Effector memory CD4-positive, alpha-beta T cell (primary cell): ENCODE measurements around the gene LY6G6F.

Experiments used
- DNase-seq, 3 donors: peaks; one replicate each; pipeline ENCODE4 v3.0.0-alpha.2; 2020
- H3K27ac ChIP-seq: 2 replicates; pipeline ENCODE4 v1.7.0; 2013; ENCODE audit warnings: mild to moderate bottlenecking, low read length, moderate library complexity; ENCODE audit not compliant: insufficient read depth, poor library complexity, severe bottlenecking
- H3K27me3 ChIP-seq: replicated peaks from 2 replicates; pipeline ENCODE4 v1.7.0; 2013; ENCODE audit warnings: mild to moderate bottlenecking, low read length; ENCODE audit not compliant: insufficient read depth, control insufficient read depth, poor library complexity, severe bottlenecking
- H3K36me3 ChIP-seq: 2 replicates; pipeline ENCODE4 v1.7.0; 2013; ENCODE audit warnings: mild to moderate bottlenecking, low read length, moderate library complexity; ENCODE audit not compliant: control insufficient read depth, insufficient read depth
- H3K4me1 ChIP-seq: 2 replicates; pipeline ENCODE4 v1.7.0; 2013; ENCODE audit warnings: low read length, mild to moderate bottlenecking; ENCODE audit not compliant: control insufficient read depth, insufficient read depth, poor library complexity, severe bottlenecking
- H3K4me3 ChIP-seq: 2 replicates; pipeline ENCODE4 v1.7.0; 2013; ENCODE audit warnings: low read length, low read depth, mild to moderate bottlenecking; ENCODE audit not compliant: insufficient read depth, poor library complexity, severe bottlenecking
- H3K9me3 ChIP-seq: 2 replicates; pipeline ENCODE4 v1.7.0; 2013; ENCODE audit warnings: mild to moderate bottlenecking, low read length, moderate library complexity; ENCODE audit not compliant: control insufficient read depth

Gene LY6G6F

DNA sequence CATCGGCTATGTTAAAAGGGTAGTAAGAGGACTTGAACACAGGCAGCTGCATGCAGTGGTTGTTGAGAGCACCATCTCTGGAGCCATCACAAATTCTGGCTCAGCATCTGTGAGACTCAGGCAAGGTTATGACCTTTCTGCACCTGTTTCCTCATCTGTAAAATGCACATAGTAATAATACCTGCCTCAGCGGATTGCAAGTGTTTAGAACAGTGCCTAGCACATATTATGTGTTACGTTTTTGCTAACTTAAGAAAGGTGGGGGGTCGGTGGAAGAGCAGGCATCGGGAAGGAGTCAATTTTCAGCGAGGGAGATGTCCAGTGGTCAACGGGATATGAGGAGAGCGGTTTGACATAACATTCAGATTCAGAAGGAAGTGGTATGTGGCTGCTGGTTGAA is 28.7 kb upstream of the LY6G6F start:
- Histone ChIP-seq H3K36me3 (no peaks in the 10 kb centered on the region), H3K27me3 (no peaks in the 10 kb centered on the region), H3K4me1 (peaks cover 10% of the 10 kb centered on the region), H3K27ac (no peak overlapping the region), H3K4me3 (no peak overlapping the region), H3K9me3 (no peaks in the 10 kb centered on the region)
- no peak for DNase-seq

DNA sequence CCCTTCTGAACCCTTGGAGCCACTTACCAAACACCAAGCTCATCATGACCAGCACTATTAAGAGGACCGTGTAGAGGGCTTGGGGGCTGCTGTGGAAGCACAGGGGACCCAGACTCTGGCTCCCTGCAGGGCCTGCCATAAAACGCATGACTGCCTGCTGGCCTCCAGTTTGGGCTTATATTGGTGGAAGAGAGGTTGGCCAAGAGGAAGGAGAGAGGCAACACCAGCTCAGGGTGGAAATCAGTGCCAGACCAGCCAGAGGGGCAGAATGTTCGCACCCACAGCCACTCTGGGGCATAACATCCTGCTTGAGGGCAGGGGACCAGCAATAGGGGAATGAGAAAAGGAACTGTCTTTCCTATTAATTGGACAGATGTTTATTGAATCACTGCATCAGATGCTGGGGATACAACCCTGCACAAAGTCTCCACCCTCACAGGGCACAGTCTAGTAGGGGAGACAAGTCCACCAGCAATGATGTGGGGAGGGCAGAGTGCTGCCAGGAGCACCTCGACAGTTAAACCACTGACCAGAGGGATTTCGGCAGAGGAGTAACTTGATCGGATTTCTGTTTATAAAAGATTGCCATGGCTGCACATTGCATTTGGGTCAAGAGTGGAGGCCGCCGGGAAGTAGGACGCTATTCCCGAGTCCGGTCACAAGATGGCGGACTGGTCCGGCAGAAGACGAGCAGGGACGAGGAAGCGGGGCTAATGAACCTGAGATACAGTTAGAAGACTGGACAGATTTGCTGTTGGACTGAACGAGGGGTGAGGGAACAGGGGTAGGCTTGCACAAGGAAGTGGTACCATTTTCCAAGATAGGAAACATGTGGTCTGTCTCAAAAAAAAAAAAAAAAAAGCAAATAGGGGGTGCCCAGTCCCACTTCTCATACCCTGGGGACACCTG is 26.2 kb upstream of the LY6G6F start, which contains the start of gene LY6G5C:
Gene LY6G5C, minus strand, starts transcription at position 842 of the 909 bp plus-strand sequence. Its CDS starts 694 bp downstream, at position 148.
- peak within 1 kb of the TSS; percentile 77 for H3K4me3 ChIP-seq
- H3K27me3 ChIP-seq = no peaks in the 10 kb centered on the region
- H3K4me1 ChIP-seq = peaks cover 10% of the 10 kb centered on the region
- H3K27ac ChIP-seq = peak within 1 kb of the TSS; percentile 63
- peak; percentile 35 to 48 (median 43) for DNase-seq
- H3K9me3 ChIP-seq = no peaks in the 10 kb centered on the region
- H3K36me3 ChIP-seq = no peaks in the 10 kb centered on the region

DNA sequence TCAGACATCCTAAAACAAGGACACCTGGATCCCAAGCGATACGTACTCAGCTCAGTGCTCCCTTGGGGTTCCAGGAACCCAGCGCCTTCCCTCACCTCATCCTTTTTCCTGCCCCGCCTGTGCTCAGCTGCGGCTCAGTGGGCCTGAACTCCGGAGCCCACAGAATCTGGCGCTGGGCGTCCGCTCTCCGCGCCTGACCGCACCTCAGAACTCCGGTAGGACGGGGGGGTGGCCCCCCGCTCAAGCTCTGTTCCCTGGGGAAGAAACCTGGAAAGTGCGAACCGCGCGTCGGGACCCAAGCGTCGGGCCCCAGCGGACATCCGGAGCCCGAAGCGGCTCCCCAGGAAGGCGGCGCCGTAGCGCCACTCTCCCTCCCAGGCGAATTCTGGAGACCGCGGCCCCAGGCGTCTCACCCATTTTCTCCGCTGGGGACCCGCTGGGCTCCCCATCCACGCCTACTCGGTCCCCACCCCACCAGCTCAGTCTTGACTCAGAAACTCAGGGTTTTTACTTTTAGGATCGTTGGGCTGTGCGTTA is 25.5 kb upstream of the LY6G6F start:
- no peaks in the 10 kb centered on the region for H3K27me3 ChIP-seq
- H3K36me3 ChIP-seq = peaks cover 5% of the 10 kb centered on the region
- peak overlapping the region; percentile 77 for H3K4me3 ChIP-seq
- H3K27ac ChIP-seq = peak overlapping the region; percentile 63
- peaks cover 10% of the 10 kb centered on the region for H3K4me1 ChIP-seq
- DNase-seq = peak in 2 of 3 donors; percentile 19 to 27
- no peaks in the 10 kb centered on the region for H3K9me3 ChIP-seq

DNA sequence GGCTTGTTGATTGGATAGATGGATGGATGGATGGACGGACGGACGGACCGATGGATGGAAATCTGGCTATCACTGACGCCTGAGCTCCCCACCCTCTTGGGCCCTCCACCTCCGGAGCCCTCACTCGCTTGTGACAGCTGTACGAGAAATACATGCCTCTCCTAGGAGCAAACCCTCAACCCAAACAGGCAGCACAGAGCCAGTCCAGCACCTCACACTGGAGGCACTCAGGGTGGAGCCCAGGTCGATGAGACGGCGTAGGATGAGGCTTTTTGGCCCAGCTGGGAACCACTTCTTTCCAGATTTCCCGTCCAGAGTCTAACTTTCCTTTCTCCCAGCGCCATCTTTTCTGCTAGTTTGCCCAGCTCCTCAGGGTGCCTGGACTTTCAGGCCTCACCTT is 23.1 kb upstream of the LY6G6F start:
- DNase-seq = no peak
- Histone ChIP-seq H3K27ac (no peak overlapping the region), H3K27me3 (no peaks in the 10 kb centered on the region), H3K4me3 (no peak overlapping the region), H3K9me3 (no peaks in the 10 kb centered on the region), H3K36me3 (peaks cover 28% of the 10 kb centered on the region), H3K4me1 (peaks cover 10% of the 10 kb centered on the region)

DNA sequence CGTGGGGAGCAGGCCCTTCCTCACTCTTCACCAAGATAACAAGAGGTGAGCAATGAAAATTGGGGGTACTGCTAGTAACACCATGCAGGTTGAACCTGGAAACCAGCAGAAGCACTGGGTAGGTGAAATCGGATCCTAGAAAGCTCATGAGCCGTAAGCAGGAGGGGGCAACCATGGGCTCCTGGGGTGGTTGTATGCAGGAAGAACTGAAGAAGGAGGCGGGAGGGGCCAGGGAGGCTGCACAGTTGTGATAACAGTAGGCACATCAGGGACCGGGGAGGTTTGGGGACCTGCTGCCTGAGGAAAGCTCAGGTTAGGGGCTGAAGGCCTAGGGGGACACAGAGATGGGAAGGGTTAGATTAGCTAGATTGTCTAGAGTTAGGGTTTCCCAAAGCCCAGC is 20.2 kb upstream of the LY6G6F start:
- Histone ChIP-seq H3K4me1 (peaks cover 3% of the 10 kb centered on the region), H3K9me3 (no peaks in the 10 kb centered on the region), H3K36me3 (peaks cover 57% of the 10 kb centered on the region), H3K27me3 (no peaks in the 10 kb centered on the region), H3K4me3 (no peak overlapping the region), H3K27ac (no peak overlapping the region)
- no peak for DNase-seq

DNA sequence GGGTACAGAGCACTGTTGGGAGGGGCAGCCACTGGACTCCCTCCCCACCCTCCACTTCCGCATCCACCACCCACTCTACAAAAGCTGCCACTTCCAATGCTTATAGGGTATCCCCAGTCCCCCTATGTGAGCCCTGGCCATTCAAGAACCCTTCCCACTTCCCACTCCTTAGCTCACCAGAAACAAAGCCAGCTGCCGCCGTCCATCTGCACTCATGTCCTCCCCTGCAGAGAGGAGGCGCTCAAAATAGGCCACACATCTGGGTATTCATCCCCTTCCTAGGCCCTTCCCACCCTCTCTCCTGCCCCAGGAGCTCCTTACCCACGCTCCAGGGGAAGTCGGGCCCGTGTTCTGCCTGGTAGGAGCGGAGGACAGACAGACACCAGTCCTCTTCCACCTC is 19.3 kb upstream of the LY6G6F start:
- Histone ChIP-seq H3K4me3 (no peak overlapping the region), H3K9me3 (no peaks in the 10 kb centered on the region), H3K27ac (no peak overlapping the region), H3K4me1 (no peaks in the 10 kb centered on the region), H3K27me3 (no peaks in the 10 kb centered on the region), H3K36me3 (peaks cover 60% of the 10 kb centered on the region)
- no peak for DNase-seq

DNA sequence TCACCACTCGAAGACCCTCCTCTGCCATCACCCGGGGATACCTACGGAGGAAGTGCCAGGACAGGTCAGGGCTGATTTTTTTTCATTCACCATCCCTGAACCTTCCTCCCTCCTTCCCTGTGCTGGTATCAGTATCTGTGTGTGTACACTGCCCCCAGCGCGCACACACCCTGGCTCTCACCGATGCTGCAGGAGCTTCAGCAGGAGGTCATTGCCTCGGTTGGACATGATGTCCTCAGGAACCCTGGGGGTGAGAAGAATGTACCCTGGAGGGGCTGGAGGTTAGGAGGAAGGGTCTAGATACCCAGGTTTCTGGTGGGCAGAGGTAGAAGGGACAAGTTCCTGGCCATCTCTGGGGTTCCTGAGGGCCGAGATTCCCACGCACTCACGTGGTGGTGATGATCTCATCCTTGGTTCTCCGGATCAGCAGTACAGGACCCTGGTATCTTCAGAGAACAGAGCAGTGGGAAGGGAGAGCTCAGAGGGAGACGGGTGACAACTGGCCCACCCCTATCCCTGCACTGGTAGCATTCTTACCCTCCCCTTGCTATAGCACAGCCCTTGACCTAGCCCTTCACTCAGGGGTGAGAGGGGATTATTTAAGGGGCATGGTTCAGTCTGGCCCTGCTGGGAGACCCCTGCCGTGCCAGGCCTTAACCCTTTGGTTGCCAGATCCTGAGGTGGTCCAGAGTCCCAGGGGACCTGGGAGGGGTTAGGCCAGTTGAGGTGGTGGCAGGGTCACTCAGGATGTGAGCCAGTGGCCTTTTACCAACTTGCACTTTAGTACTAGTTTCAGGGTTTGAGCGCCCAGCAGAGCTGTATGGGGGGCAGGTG is 18.6 kb upstream of the LY6G6F start:
- Histone ChIP-seq H3K36me3 (peaks cover 65% of the 10 kb centered on the region), H3K4me3 (no peak overlapping the region), H3K9me3 (no peaks in the 10 kb centered on the region), H3K4me1 (no peaks in the 10 kb centered on the region), H3K27me3 (no peaks in the 10 kb centered on the region), H3K27ac (no peak overlapping the region)
- DNase-seq = no peak

DNA sequence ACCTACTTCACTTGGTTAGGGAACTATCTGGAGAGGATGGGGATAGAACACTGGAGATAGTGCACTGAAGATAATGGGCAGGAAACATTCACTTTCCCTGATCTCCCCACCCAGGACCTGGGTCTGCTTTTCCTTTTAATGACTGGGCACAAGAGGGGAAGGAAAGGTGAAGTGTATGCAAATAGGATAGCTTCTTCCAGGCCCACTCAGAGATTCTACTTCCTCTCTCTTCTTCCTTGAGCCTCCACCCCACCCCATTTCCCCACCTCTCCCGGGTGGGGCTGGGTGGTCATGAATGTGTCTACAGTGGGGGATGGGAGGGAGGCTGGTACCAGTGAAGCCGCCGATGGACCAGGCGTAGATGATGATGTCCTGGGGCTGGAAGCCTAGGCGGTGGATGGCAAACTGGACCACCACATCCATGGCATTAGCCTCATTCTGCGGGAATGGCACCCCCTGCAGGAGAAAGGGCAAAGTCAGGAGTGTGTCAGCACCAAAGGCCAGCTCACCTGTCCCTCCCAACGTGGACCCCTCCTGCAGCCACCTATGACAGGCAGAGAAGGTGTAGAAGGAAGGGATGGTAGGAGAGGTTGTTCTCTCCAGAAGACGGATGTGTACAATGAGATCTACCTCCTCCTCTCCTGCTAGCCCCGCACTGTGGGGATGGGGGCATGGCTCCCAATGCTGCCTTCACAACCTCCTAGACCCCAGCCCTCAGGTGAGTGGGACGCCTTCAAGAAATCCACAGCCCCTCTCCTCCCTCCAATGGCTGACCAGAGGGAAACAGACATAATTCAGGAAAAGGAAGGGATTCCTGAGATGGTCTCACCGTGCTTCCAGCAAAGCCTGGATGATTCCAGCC is 17.2 kb upstream of the LY6G6F start:
- H3K9me3 ChIP-seq = no peaks in the 10 kb centered on the region
- no peak overlapping the region for H3K27ac ChIP-seq
- no peaks in the 10 kb centered on the region for H3K27me3 ChIP-seq
- no peaks in the 10 kb centered on the region for H3K4me1 ChIP-seq
- peaks cover 76% of the 10 kb centered on the region for H3K36me3 ChIP-seq
- no peak overlapping the region for H3K4me3 ChIP-seq
- no peak for DNase-seq

DNA sequence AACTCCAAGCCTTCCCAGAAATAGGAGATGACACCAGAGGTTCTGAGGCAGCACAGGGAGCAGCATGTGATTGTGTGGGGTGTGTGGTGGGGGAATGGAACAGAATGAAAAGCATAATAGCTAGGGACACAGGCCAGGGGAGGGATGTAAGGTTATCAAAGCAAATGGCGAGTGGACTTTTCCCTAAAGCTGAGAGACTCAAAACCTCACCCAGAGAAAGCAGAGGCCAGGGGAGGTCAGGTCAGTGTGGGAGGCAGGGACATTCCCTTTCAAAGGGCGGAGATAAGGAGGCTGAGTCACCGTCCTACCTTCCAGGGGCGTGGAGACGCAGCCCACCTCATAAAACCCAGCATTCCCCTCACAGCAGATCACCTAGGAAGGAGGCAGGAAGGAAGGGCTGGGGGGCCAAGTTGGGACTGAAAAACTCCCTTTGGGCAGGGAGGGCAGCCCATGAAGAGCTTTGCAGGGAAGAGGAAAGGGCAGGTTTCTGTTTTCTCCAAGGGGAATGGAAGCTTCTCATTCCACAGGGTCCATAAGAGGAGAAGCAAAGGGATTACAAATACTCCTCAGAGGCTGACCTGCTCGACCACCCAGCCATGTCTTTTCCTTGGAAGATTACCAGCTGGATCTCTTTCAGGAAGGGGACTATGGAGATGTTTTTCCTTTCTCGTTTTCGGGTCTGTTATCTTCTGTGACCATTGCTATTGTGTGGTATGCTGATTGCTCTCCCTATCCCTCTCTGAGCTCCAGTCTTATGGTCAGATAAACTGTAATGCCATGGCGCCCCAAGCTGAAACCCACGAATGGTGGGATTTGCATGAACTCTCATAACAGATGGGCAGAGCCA is 16.2 kb upstream of the LY6G6F start:
- Histone ChIP-seq H3K27ac (no peak overlapping the region), H3K27me3 (no peaks in the 10 kb centered on the region), H3K9me3 (no peaks in the 10 kb centered on the region), H3K36me3 (peaks cover 84% of the 10 kb centered on the region), H3K4me3 (no peak overlapping the region), H3K4me1 (no peaks in the 10 kb centered on the region)
- DNase-seq = no peak
